ENCODE data around the gene ZNF780A.

- TF ChIP-seq, protein P1, sequence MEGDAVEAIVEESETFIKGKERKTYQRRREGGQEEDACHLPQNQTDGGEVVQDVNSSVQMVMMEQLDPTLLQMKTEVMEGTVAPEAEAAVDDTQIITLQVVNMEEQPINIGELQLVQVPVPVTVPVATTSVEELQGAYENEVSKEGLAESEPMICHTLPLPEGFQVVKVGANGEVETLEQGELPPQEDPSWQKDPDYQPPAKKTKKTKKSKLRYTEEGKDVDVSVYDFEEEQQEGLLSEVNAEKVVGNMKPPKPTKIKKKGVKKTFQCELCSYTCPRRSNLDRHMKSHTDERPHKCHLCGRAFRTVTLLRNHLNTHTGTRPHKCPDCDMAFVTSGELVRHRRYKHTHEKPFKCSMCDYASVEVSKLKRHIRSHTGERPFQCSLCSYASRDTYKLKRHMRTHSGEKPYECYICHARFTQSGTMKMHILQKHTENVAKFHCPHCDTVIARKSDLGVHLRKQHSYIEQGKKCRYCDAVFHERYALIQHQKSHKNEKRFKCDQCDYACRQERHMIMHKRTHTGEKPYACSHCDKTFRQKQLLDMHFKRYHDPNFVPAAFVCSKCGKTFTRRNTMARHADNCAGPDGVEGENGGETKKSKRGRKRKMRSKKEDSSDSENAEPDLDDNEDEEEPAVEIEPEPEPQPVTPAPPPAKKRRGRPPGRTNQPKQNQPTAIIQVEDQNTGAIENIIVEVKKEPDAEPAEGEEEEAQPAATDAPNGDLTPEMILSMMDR (tag by site-specific recombination; IDR thresholded peaks at IDR 0.05): peak; percentile 89
- no peak for TF ChIP-seq ZNF404 (tag by site-specific recombination; IDR thresholded peaks at IDR 0.05)
- no peak for TF ChIP-seq ZNF350 (tag by site-specific recombination; IDR thresholded peaks at IDR 0.05)
- no peak for TF ChIP-seq RBAK (tag by site-specific recombination; IDR thresholded peaks at IDR 0.05)
These were observed 49.0 kb upstream of the ZNF780A start for GRCh38 chr19:40139533-40140287.

All from HEK293 (cell line).